Osteocyte (in vitro differentiated cells): ENCODE data around the gene B4GALT5. TPM values are rescaled to one million over a fixed set of nuclear protein-coding genes. Genes with fewer than 3 reads are reported as not detected.
"Not testable (repeated sequence)": the region's sequence is repeated elsewhere in the genome, so short reads cannot be mapped to it uniquely, and the experiment has no call there.

ENCODE experiments used
- DNase-seq: peaks from one replicate; pipeline ENCODE4 v3.0.0; 2021; ENCODE audit warnings: mixed read lengths; ENCODE audit not compliant: unreplicated experiment; ENCODE audit errors: extremely low spot score
- H3K27ac Mint-ChIP-seq: one replicate; pipeline ENCODE4 v1.8.0; 2021; ENCODE audit warnings: mild to moderate bottlenecking, mixed read lengths; ENCODE audit not compliant: unreplicated experiment
- H3K27me3 Mint-ChIP-seq: one replicate; pipeline ENCODE4 v1.8.0; 2021; ENCODE audit warnings: mixed read lengths; ENCODE audit not compliant: unreplicated experiment
- H3K36me3 Mint-ChIP-seq: one replicate; pipeline ENCODE4 v1.8.0; 2021; ENCODE audit warnings: mixed read lengths; ENCODE audit not compliant: unreplicated experiment
- H3K4me1 Mint-ChIP-seq: one replicate; pipeline ENCODE4 v1.8.0; 2021; ENCODE audit warnings: mixed read lengths; ENCODE audit not compliant: unreplicated experiment
- H3K4me3 Mint-ChIP-seq: one replicate; pipeline ENCODE4 v1.8.0; 2021; ENCODE audit warnings: mild to moderate bottlenecking, moderate library complexity, mixed read lengths; ENCODE audit not compliant: unreplicated experiment
- H3K9me3 Mint-ChIP-seq: one replicate; pipeline ENCODE4 v1.8.0; 2021; ENCODE audit warnings: mixed read lengths; ENCODE audit not compliant: unreplicated experiment
- total RNA-seq: library from RNA; stranded (reverse); gene quantifications from 2 replicates; pipeline ENCODE4 v1.2.1, GENCODE V29; 2021
- TF ChIP-seq, protein P1 (sequence below): fragments of 200-600 bp; sonication (generic); IDR thresholded peaks from 2 replicates; pipeline ENCODE4 v1.5.0; 2021; ENCODE audit warnings: antibody characterized with exemption, mild to moderate bottlenecking, moderate library complexity

Gene B4GALT5
- total RNA-seq, 1 donor from 2014 or later: 45.4 TPM

GRCh38 chr20:49627329-49627761 lies 86.3 kb downstream of the B4GALT5 start:
- no peaks in the 10 kb centered on the region for H3K9me3 Mint-ChIP-seq
- no peak overlapping the region for H3K27ac Mint-ChIP-seq
- peaks cover 8% of the 10 kb centered on the region for H3K4me1 Mint-ChIP-seq
- H3K4me3 Mint-ChIP-seq: no peak overlapping the region
- H3K36me3 Mint-ChIP-seq: peaks cover 8% of the 10 kb centered on the region
- DNase-seq: no peak
- H3K27me3 Mint-ChIP-seq: peaks cover 14% of the 10 kb centered on the region
- TF ChIP-seq, protein P1, sequence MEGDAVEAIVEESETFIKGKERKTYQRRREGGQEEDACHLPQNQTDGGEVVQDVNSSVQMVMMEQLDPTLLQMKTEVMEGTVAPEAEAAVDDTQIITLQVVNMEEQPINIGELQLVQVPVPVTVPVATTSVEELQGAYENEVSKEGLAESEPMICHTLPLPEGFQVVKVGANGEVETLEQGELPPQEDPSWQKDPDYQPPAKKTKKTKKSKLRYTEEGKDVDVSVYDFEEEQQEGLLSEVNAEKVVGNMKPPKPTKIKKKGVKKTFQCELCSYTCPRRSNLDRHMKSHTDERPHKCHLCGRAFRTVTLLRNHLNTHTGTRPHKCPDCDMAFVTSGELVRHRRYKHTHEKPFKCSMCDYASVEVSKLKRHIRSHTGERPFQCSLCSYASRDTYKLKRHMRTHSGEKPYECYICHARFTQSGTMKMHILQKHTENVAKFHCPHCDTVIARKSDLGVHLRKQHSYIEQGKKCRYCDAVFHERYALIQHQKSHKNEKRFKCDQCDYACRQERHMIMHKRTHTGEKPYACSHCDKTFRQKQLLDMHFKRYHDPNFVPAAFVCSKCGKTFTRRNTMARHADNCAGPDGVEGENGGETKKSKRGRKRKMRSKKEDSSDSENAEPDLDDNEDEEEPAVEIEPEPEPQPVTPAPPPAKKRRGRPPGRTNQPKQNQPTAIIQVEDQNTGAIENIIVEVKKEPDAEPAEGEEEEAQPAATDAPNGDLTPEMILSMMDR: no peak

DNA sequence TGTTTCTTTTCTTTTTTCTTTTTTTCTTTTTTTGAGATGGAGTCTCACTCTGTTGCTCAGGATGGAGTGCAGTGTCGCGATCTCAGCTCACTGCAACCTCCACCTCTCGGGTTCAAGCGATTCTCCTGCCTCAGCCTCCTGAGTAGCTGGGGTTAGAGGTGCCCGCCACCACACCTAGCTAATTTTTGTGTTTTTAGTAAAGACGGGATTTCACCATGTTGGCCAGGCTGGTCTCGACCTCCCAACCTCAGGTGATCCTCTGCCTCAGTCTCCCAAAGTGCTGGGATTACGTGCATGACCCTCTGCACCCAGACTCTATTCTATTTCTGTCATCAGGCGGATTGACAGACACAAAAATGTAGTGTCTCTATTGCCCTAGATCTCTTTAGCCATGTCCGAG lies 88.7 kb downstream of the B4GALT5 start:
- H3K4me3 Mint-ChIP-seq, H3K9me3 Mint-ChIP-seq, H3K36me3 Mint-ChIP-seq, DNase-seq, H3K4me1 Mint-ChIP-seq, H3K27ac Mint-ChIP-seq: not testable (repeated sequence)
- H3K27me3 Mint-ChIP-seq: peaks cover 22% of the 10 kb centered on the region

- TF ChIP-seq, protein P1: no peak
- no peak overlapping the region for H3K27ac Mint-ChIP-seq
- peaks cover 22% of the 10 kb centered on the region for H3K27me3 Mint-ChIP-seq
- no peak overlapping the region for H3K4me3 Mint-ChIP-seq
- no peak for DNase-seq
- H3K9me3 Mint-ChIP-seq: peaks cover 8% of the 10 kb centered on the region
- peaks cover 3% of the 10 kb centered on the region for H3K36me3 Mint-ChIP-seq
- no peaks in the 10 kb centered on the region for H3K4me1 Mint-ChIP-seq
Observed at GRCh38 chr20:49624317-49624716, 89.4 kb downstream of the B4GALT5 start.

DNA sequence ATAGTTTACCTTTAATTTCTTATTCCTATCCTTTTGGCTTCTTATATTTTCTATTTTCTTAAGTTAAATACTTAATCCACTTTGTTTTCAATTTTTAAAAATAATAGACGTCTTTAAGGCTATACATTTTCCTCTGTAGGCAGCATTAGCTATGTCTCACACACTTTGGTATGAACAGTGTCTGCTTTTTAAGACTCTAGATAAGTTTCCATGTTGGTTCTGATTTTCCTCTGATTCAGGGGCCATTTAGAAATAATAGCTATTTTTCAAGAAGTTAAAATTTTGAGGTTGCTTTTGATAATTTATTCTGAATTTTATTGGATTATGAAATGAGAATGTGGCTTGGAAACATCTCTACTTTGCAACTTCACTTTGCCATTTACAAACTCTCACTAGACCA lies 91.4 kb downstream of the B4GALT5 start:
- Mint-ChIP-seq H3K36me3 (no peaks in the 10 kb centered on the region), H3K9me3 (peaks cover 8% of the 10 kb centered on the region), H3K4me1 (no peaks in the 10 kb centered on the region), H3K27me3 (peaks cover 22% of the 10 kb centered on the region), H3K27ac (no peak overlapping the region), H3K4me3 (no peak overlapping the region)
- TF ChIP-seq, protein P1: no peak
- no peak for DNase-seq

- no peaks in the 10 kb centered on the region for H3K36me3 Mint-ChIP-seq
- TF ChIP-seq, protein P1: no peak
- peaks cover 18% of the 10 kb centered on the region for H3K27me3 Mint-ChIP-seq
- no peak overlapping the region for H3K4me3 Mint-ChIP-seq
- no peak overlapping the region for H3K27ac Mint-ChIP-seq
- peaks cover 8% of the 10 kb centered on the region for H3K9me3 Mint-ChIP-seq
- no peaks in the 10 kb centered on the region for H3K4me1 Mint-ChIP-seq
- no peak for DNase-seq
Observed at GRCh38 chr20:49620364-49621240, 93.1 kb downstream of the B4GALT5 start.
